LHCN-M2 (cell line): ENCODE data around the gene DDX46. TPM values are rescaled to one million over a fixed set of nuclear protein-coding genes. Genes with fewer than 3 reads are reported as not detected.
A peak's percentile ranks its signal among the peaks of the same experiment; 100 is the strongest.
"Not testable (repeated sequence)": the region's sequence is repeated elsewhere in the genome, so short reads cannot be mapped to it uniquely, and the experiment has no call there.

ENCODE experiments used
- DNase-seq: peaks from one replicate; pipeline ENCODE4 v3.0.0-alpha.2; 2012; ENCODE audit warnings: low read depth
- total RNA-seq: library from RNA; depleted of rRNA; stranded (reverse); fragments of >200 nt; gene quantifications from 2 replicates; pipeline ENCODE4 v1.2.3, GENCODE V29; 2014

Gene DDX46
- total RNA-seq, 1 experiment from 2014 or later: 29.4 TPM

GRCh38 chr5:134784241-134784920, 25.8 kb downstream of the DDX46 start:
- peak; percentile 6 for DNase-seq

- DNase-seq: peak; percentile 46
Observed at GRCh38 chr5:134784946-134785620, 26.5 kb downstream of the DDX46 start.

GRCh38 chr5:134787692-134788091, 29.1 kb downstream of the DDX46 start:
- no peak for DNase-seq

GRCh38 chr5:134791580-134791979, 33.0 kb downstream of the DDX46 start:
- DNase-seq: no peak

GRCh38 chr5:134792286-134792685, 33.7 kb downstream of the DDX46 start:
- no peak for DNase-seq

- no peak for DNase-seq
Observed at GRCh38 chr5:134793111-134793510, 34.5 kb downstream of the DDX46 start.

- no peak for DNase-seq
Observed at GRCh38 chr5:134794082-134794481, 35.5 kb downstream of the DDX46 start.

- DNase-seq: no peak
Observed at GRCh38 chr5:134794819-134795218, 36.2 kb downstream of the DDX46 start.

GRCh38 chr5:134798468-134798867, 39.9 kb downstream of the DDX46 start:
- no peak for DNase-seq

GRCh38 chr5:134803821-134804220, 45.2 kb downstream of the DDX46 start:
- DNase-seq: no peak

GRCh38 chr5:134813407-134813806, 54.8 kb downstream of the DDX46 start:
- DNase-seq: no peak

GRCh38 chr5:134813827-134814226, 55.2 kb downstream of the DDX46 start:
- no peak for DNase-seq

GRCh38 chr5:134817006-134817405, 58.4 kb downstream of the DDX46 start:
- DNase-seq: no peak

- no peak for DNase-seq
Observed at GRCh38 chr5:134818776-134819175, 60.2 kb downstream of the DDX46 start.

- DNase-seq: no peak
Observed at GRCh38 chr5:134819407-134819963, 60.9 kb downstream of the DDX46 start.

- no peak for DNase-seq
Observed at GRCh38 chr5:134821841-134822240, 63.3 kb downstream of the DDX46 start.

GRCh38 chr5:134824681-134825080, 66.1 kb downstream of the DDX46 start:
- DNase-seq: no peak

- DNase-seq: no peak
Observed at GRCh38 chr5:134825212-134825611, 66.6 kb downstream of the DDX46 start.

- DNase-seq: no peak
Observed at GRCh38 chr5:134833340-134834032, 74.9 kb downstream of the DDX46 start.

GRCh38 chr5:134835623-134836022, 77.0 kb downstream of the DDX46 start:
- DNase-seq: no peak

- DNase-seq: no peak
Observed at GRCh38 chr5:134837530-134838181, 79.1 kb downstream of the DDX46 start.

- not testable (repeated sequence) for DNase-seq
Observed at GRCh38 chr5:134838361-134838760, 79.8 kb downstream of the DDX46 start.
